HepG2 (cell line): ENCODE results near the gene VPS18. TPM values are rescaled to one million over a fixed set of nuclear protein-coding genes. Genes with fewer than 3 reads are reported as not detected.

Experiments
- ATAC-seq: fragments of 200-7000 bp; cut with Tn5 transposase; 3 replicates; pipeline ENCODE4 v1.9.1; 2020; ENCODE audit warnings: mild to moderate bottlenecking, moderate library complexity
- BruUV-seq: library from RNA; stranded (reverse); fragments of 400-500 nt; replicated peaks from 2 replicates; lab custom pipeline; 2021; lab: Mats Ljungman, UMichigan
- CTCF ChIA-PET: fragments of 300-600 bp; formaldehyde crosslinking; extraction: SDS; loops from one replicate; lab custom pipeline; 2021; ENCODE audit warnings: low total read pairs, inconsistent platforms, low intra/inter-chr PET ratio; lab: Yijun Ruan, JAX
- POLR2A ChIA-PET: fragments of 350-600 bp; sonication (Branson Sonifier 250); formaldehyde crosslinking; loops from one replicate; lab custom pipeline; 2020; ENCODE audit warnings: antibody characterized with exemption, inconsistent platforms; lab: Yijun Ruan, JAX
- DNase-seq: peaks from one replicate; pipeline ENCODE4 v3.0.0-alpha.2; 2015; ENCODE audit warnings: low spot score
- FAIRE-seq: peaks from 3 replicates; lab custom pipeline; 2011; peaks lifted over from hg19 to GRCh38; lab: Jason Lieb, UNC
- H2AFZ ChIP-seq: one replicate; pipeline ENCODE4 v1.6.1; 2011; ENCODE audit warnings: low read length, inconsistent platforms
- H3K27ac ChIP-seq: fragments of 300-600 bp; 3 replicates; pipeline ENCODE4 v1.8.0; 2011; ENCODE audit warnings: mixed run types, mild to moderate bottlenecking, mixed read lengths, low read length, inconsistent platforms; ENCODE audit not compliant: insufficient read depth; ENCODE audit errors: extremely low read length
- H3K27me3 ChIP-seq, 2 experiments: fragments of 200-600 bp in 1 of 2; 2 replicates in 1 of 2; 3 replicates in 1 of 2; pipeline versions ENCODE4 v1.6.0 to v1.8.0; 2011; ENCODE audit warnings: low read length in 2 of 2, mild to moderate bottlenecking in 2 of 2, moderate library complexity in 2 of 2, inconsistent platforms in 1 of 2; ENCODE audit not compliant: insufficient read depth in 2 of 2, control insufficient read depth in 1 of 2
- H3K36me3 ChIP-seq, 2 experiments: fragments of 200-600 bp in 1 of 2; replicated peaks in 1 of 2; 2 replicates in 1 of 2; 3 replicates in 1 of 2; pipeline versions ENCODE4 v1.5.1 to v1.8.0; 2011; ENCODE audit warnings: low read length in 2 of 2, inconsistent platforms in 1 of 2; ENCODE audit not compliant: insufficient read depth in 2 of 2, control insufficient read depth in 1 of 2
- H3K4me1 ChIP-seq: 2 replicates; pipeline ENCODE4 v1.5.1; 2012; ENCODE audit warnings: low read length, inconsistent platforms; ENCODE audit not compliant: insufficient read depth
- H3K4me2 ChIP-seq: 2 replicates; pipeline ENCODE4 v1.6.0; 2011; ENCODE audit warnings: low read depth, low read length, inconsistent platforms
- H3K4me3 ChIP-seq, 3 experiments: fragments of 200-600 bp in 1 of 3; sonication (generic), shearing (Covaris generic) in 1 of 3; replicated peaks in 1 of 3; 2 replicates each; pipeline ENCODE4 v1.5.1; 2011 to 2016; ENCODE audit warnings: low read length in 3 of 3, inconsistent platforms in 2 of 3, low read depth in 2 of 3, mild to moderate bottlenecking in 2 of 3, control low read depth in 1 of 3, mixed read lengths in 1 of 3; ENCODE audit not compliant: insufficient read depth in 1 of 3
- H3K79me2 ChIP-seq: one replicate; pipeline ENCODE4 v1.6.1; 2011; ENCODE audit warnings: low read length, inconsistent platforms; ENCODE audit not compliant: insufficient read depth
- H3K9ac ChIP-seq: 2 replicates; pipeline ENCODE4 v1.6.0; 2011; ENCODE audit warnings: mild to moderate bottlenecking, low read depth, low read length, inconsistent platforms; ENCODE audit not compliant: insufficient read depth
- H3K9me3 ChIP-seq: 2 replicates; pipeline ENCODE4 v1.5.1; 2012; ENCODE audit warnings: mild to moderate bottlenecking, low read length
- H4K20me1 ChIP-seq: 2 replicates; pipeline ENCODE4 v1.6.0; 2011; ENCODE audit warnings: inconsistent platforms, mild to moderate bottlenecking, low read length, moderate library complexity; ENCODE audit not compliant: insufficient read depth
- DPF2 ChIP-seq: sonication (generic); formaldehyde crosslinking; IDR thresholded peaks from 2 replicates; pipeline ENCODE4 v1.4.0; 2020; ENCODE audit warnings: mild to moderate bottlenecking, low read depth, missing genetic modification reagents, borderline replicate concordance
- MLXIP ChIP-seq: sonication (generic); formaldehyde crosslinking; IDR thresholded peaks from 2 replicates; pipeline ENCODE4 v1.9.0; 2021; ENCODE audit warnings: missing genetic modification reagents, borderline replicate concordance
- NR2F2 ChIP-seq: IDR thresholded peaks from 2 replicates; pipeline ENCODE4 v1.6.1; 2012; ENCODE audit warnings: low read depth, inconsistent platforms, borderline replicate concordance
- SAP130 ChIP-seq: IDR thresholded peaks from 2 replicates; pipeline ENCODE4 v1.6.1; 2016; ENCODE audit warnings: low read depth
- SNAPC2 ChIP-seq: sonication (generic); formaldehyde crosslinking; IDR thresholded peaks from 2 replicates; pipeline ENCODE4 v1.8.1; 2022; ENCODE audit warnings: mild to moderate bottlenecking, missing genetic modification reagents
- ZNF136 ChIP-seq: sonication (generic); formaldehyde crosslinking; IDR thresholded peaks from 2 replicates; pipeline ENCODE4 v1.8.1; 2022; ENCODE audit warnings: low read depth, mild to moderate bottlenecking, moderate library complexity, missing genetic modification reagents
- ZNF143 ChIP-seq: sonication (generic); formaldehyde crosslinking; IDR thresholded peaks from 2 replicates; pipeline ENCODE4 v1.4.0; 2020; ENCODE audit warnings: missing genetic modification reagents
- ZNF737 ChIP-seq: sonication (generic); formaldehyde crosslinking; IDR thresholded peaks from 2 replicates; pipeline ENCODE4 v1.5.0; 2020; ENCODE audit warnings: missing genetic modification reagents, mild to moderate bottlenecking, borderline replicate concordance
- ZNF781 ChIP-seq: sonication (generic); formaldehyde crosslinking; IDR thresholded peaks from 2 replicates; pipeline ENCODE4 v1.5.1; 2020; ENCODE audit warnings: borderline replicate concordance, mild to moderate bottlenecking, missing genetic modification reagents; ENCODE audit errors: not compliant biosample characterization
- WGBS: methylation state at CpG from one replicate; pipeline ENCODE4 v1.1.6; 2017; ENCODE audit warnings: low lambda C conversion rate; 5-methylcytosine and 5-hydroxymethylcytosine counted together
- in situ Hi-C: cut with HindIII; loops from 2 replicates; pipeline ENCODE4 v1.10.0; 2017; ENCODE audit warnings: low pct_unique_long_range_greater_than_20kb; ENCODE audit not compliant: extremely low pct_ligation_motif_present
- intact Hi-C: fragments of 100-400 bp; cut with micrococcal nuclease; formaldehyde crosslinking; loops from one replicate; pipeline ENCODE4 v1.10.0; 2022; ENCODE audit not compliant: unreplicated experiment
- polyA plus RNA-seq, 8 experiments: library from polyadenylated mRNA; depleted of rRNA in 3 of 8; stranded (reverse) in 7 of 8; unstranded in 1 of 8; fragments of >200 nt; fragmentation: Illumina TruSeq in 4 of 8; extraction: Trizol in 4 of 8; gene quantifications; 2 replicates each; pipeline versions ENCODE4 v1.2.1 to v1.2.3, GENCODE V29; 2011 to 2016; ENCODE audit warnings: low read depth in 4 of 8, missing spikeins in 1 of 8, mixed read lengths in 1 of 8; ENCODE audit not compliant: insufficient read depth in 1 of 8
- total RNA-seq, 5 experiments: library from RNA; depleted of rRNA; stranded (reverse); fragments of >200 nt; fragmentation: Illumina TruSeq; extraction: Trizol; gene quantifications; 2 replicates each; pipeline ENCODE4 v1.2.3, GENCODE V29; 2016; ENCODE audit warnings: low read depth in 1 of 5

VPS18 gene
- total and polyA plus RNA-seq, 2 of the 13 experiments (the other 11 are each of a cell fraction or from before 2014, with no cell fraction given) = 5.8 to 17.0 TPM

- TF ChIP-seq SNAPC2 = no peak
- no peak for TF ChIP-seq ZNF737 (CRISPR knock-in tag)
- TF ChIP-seq NR2F2 = no peak
- TF ChIP-seq MLXIP (CRISPR knock-in tag) = no peak
- TF ChIP-seq ZNF143 = 0 out of 2 replicates have a peak, but pooled peaks have one; percentile 26
- peak; percentile 66 for TF ChIP-seq SAP130 (CRISPR knock-in tag)
Observed at GRCh38 chr15:40857601-40858341, 36.5 kb upstream of the VPS18 start (continued).

GRCh38 chr15:40858706-40859105 is 35.5 kb upstream of the VPS18 start:
- intact Hi-C loops = loop anchor here (1.0 kb wide), 1 partner anchor 34 kb away; no protein-coding TSS in a partner anchor
- H3K4me2 ChIP-seq = peak overlapping the region; percentile 88

More at GRCh38 chr15:40858706-40859105, 35.5 kb upstream of the VPS18 start:
- ChIA-PET POLR2A (interaction anchor here (0.7 to 3.1 kb wide), 10 partner anchors 8 to 55 kb away, joined by 3 to 40 read pairs (median 4); partner anchors contain the start of genes DNAJC17, VPS18 and ZFYVE19), CTCF (interaction anchor here (0.8 to 3.8 kb wide), 3 partner anchors 15 to 35 kb away, joined by 3 to 80 read pairs (median 3); partner anchors contain the start of genes RHOV and VPS18)
- peak overlapping the region in 1 of 3 experiments; percentile 65; a peak in 1 of 6 replicates for H3K4me3 ChIP-seq
- FAIRE-seq = no peak
- no peaks in the 10 kb centered on the region for H3K27me3 ChIP-seq
- H4K20me1 ChIP-seq = no peaks in the 10 kb centered on the region
- H3K79me2 ChIP-seq = no peaks in the 10 kb centered on the region
- peak; percentile 31 for TF ChIP-seq ZNF781 (CRISPR knock-in tag)
- 0 out of 2 replicates have a peak, but pooled peaks have one; percentile 9 for TF ChIP-seq DPF2 (CRISPR knock-in tag)
- no peak for TF ChIP-seq ZNF136 (CRISPR knock-in tag)
- no peak for DNase-seq
- BruUV-seq = no TSS peak
- peaks cover 71% of the 10 kb centered on the region for H3K4me1 ChIP-seq
- no peak overlapping the region for H2AFZ ChIP-seq
- 26% methylated on average over 7 of the region's 10 CpGs for WGBS
- no peaks in the 10 kb centered on the region for H3K9me3 ChIP-seq
- no peak overlapping the region for H3K27ac ChIP-seq
- no peak overlapping the region for H3K9ac ChIP-seq
- in situ Hi-C loops = loop anchor here (5.0 kb wide), 1 partner anchor 34 kb away; the partner anchor contains the start of gene VPS18
- no peaks in the 10 kb centered on the region for H3K36me3 ChIP-seq
- ATAC-seq = peak; percentile 3; the same call in 2 of the 3 replicates
